ENCODE results near the gene CAMTA1.

DNA sequence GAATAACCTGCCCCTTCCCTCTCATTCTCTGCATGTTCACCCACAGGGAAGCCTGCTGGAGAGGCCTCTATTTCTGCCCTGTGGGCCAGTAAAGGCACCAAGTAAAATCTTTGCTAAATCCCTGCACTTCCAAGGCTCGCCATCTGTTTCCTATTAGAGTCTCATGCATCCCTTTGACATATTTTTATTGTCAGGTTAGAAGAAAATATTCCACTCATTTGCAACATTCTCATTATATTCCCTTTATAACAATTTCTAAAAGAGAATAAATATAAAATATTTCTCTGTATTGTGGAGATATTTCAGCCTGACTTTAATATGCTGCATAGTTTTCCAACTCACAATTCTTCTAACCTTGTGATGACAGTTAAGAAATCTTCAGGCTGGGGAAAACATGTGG lies 645.4 kb downstream of the CAMTA1 start:
- TF ChIP-seq, protein P1, sequence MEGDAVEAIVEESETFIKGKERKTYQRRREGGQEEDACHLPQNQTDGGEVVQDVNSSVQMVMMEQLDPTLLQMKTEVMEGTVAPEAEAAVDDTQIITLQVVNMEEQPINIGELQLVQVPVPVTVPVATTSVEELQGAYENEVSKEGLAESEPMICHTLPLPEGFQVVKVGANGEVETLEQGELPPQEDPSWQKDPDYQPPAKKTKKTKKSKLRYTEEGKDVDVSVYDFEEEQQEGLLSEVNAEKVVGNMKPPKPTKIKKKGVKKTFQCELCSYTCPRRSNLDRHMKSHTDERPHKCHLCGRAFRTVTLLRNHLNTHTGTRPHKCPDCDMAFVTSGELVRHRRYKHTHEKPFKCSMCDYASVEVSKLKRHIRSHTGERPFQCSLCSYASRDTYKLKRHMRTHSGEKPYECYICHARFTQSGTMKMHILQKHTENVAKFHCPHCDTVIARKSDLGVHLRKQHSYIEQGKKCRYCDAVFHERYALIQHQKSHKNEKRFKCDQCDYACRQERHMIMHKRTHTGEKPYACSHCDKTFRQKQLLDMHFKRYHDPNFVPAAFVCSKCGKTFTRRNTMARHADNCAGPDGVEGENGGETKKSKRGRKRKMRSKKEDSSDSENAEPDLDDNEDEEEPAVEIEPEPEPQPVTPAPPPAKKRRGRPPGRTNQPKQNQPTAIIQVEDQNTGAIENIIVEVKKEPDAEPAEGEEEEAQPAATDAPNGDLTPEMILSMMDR (IDR thresholded peaks at IDR 0.05; ENCODE audit: low read length) = no peak
- TF ChIP-seq EZH2phosphoT487 (IDR thresholded peaks at IDR 0.05; ENCODE audit: low read length) (no peak), EZH2 (optimal IDR thresholded peaks at IDR 0.05; ENCODE audit: low read depth, low read length) (no peak)
